HCT116 (cell line): ENCODE measurements around the gene PFKFB2. TPM values are rescaled to one million over a fixed set of nuclear protein-coding genes. Genes with fewer than 3 reads are reported as not detected.
A peak's percentile ranks its signal among the peaks of the same experiment; 100 is the strongest.

Source experiments
- ATAC-seq: fragments of 200-7000 bp; cut with Tn5 transposase; 2 replicates; pipeline ENCODE4 v1.9.1; 2020; ENCODE audit warnings: mild to moderate bottlenecking, moderate library complexity
- BruUV-seq: library from RNA; stranded (reverse); fragments of 400-500 nt; replicated peaks from 2 replicates; lab custom pipeline; 2021; lab: Mats Ljungman, UMichigan
- CTCF ChIA-PET: fragments of 300-600 bp; sonication (Branson Sonifier 250); formaldehyde crosslinking; loops from one replicate; lab custom pipeline; 2021; ENCODE audit warnings: antibody characterized with exemption; lab: Charles Lee
- POLR2A ChIA-PET: fragments of 300-600, 350-600 bp; sonication (Branson Sonifier 250); formaldehyde crosslinking; loops from one replicate; lab custom pipeline; 2021; ENCODE audit warnings: antibody characterized with exemption; lab: Charles Lee
- RAD21 ChIA-PET, 2 experiments: fragments of 300-600 bp; sonication (Branson Sonifier 250); formaldehyde crosslinking; loops; one replicate each; lab custom pipeline; 2023; ENCODE audit warnings: low total read pairs in 2 of 2; ENCODE audit not compliant: uncharacterized antibody in 2 of 2, unreplicated experiment in 2 of 2, low non-redundant PET in 1 of 2; lab: Charles Lee
- DNase-seq: peaks from one replicate; pipeline ENCODE4 v3.0.0-alpha.2; 2010; ENCODE audit warnings: low read depth, low spot score
- H2AFZ ChIP-seq: fragments of 200-600 bp; shearing (Covaris generic), sonication (generic); 2 replicates; pipeline ENCODE4 v1.6.1; 2017; ENCODE audit warnings: low read depth, mixed run types, mixed read lengths, antibody characterized with exemption, low read length; ENCODE audit not compliant: poor library complexity, severe bottlenecking
- H3K27ac ChIP-seq: 2 replicates; pipeline ENCODE4 v1.5.1; 2012; ENCODE audit warnings: low read depth, low read length
- H3K27me3 ChIP-seq: fragments of 200-600 bp; sonication (generic); 2 replicates; pipeline ENCODE4 v1.6.1; 2016; ENCODE audit warnings: mixed run types, low read length, mixed read lengths; ENCODE audit not compliant: insufficient read depth
- H3K36me3 ChIP-seq, 2 experiments: fragments of 200-500 bp in 1 of 2; fragments of 200-600 bp in 1 of 2; sonication (Bioruptor generic) in 1 of 2; sonication (generic) in 1 of 2; 2 replicates each; pipeline versions ENCODE4 v1.5.1 to v1.6.1; 2014 to 2016; ENCODE audit warnings: low read length in 2 of 2, inconsistent platforms in 1 of 2, mixed read lengths in 1 of 2, mixed run types in 1 of 2; ENCODE audit not compliant: insufficient read depth in 2 of 2, control insufficient read depth in 1 of 2
- H3K4me1 ChIP-seq, 2 experiments: fragments of 200-600 bp in 1 of 2; sonication (generic) in 1 of 2; 2 replicates each; pipeline versions ENCODE4 v1.5.1 to v1.6.1; 2012 to 2017; ENCODE audit warnings: low read length in 2 of 2, inconsistent platforms in 1 of 2, mild to moderate bottlenecking in 1 of 2, mixed read lengths in 1 of 2, mixed run types in 1 of 2, moderate library complexity in 1 of 2; ENCODE audit not compliant: insufficient read depth in 2 of 2, control insufficient read depth in 1 of 2
- H3K4me2 ChIP-seq: fragments of 200-600 bp; sonication (generic); 2 replicates; pipeline ENCODE4 v1.6.1; 2017; ENCODE audit warnings: mixed run types, low read length, mixed read lengths
- H3K4me3 ChIP-seq, 2 experiments: fragments of 200-600 bp in 1 of 2; sonication (generic) in 1 of 2; replicated peaks in 1 of 2; 2 replicates each; pipeline ENCODE4 v1.5.1; 2011 to 2016; ENCODE audit warnings: low read length in 2 of 2, control low read depth in 1 of 2, low read depth in 1 of 2, mild to moderate bottlenecking in 1 of 2, mixed read lengths in 1 of 2, mixed run types in 1 of 2
- H3K79me2 ChIP-seq: fragments of 200-600 bp; sonication (generic); 2 replicates; pipeline ENCODE4 v1.6.1; 2017; ENCODE audit warnings: mild to moderate bottlenecking, mixed run types, low read length, moderate library complexity, mixed read lengths; ENCODE audit not compliant: insufficient read depth
- H3K9ac ChIP-seq: fragments of 200-600 bp; sonication (generic); 2 replicates; pipeline ENCODE4 v1.6.1; 2016; ENCODE audit warnings: low read length, mixed read lengths
- H3K9me2 ChIP-seq: fragments of 200-600 bp; sonication (generic), shearing (Covaris generic); 2 replicates; pipeline ENCODE4 v1.6.1; 2017; ENCODE audit warnings: mixed run types, mild to moderate bottlenecking, moderate library complexity; ENCODE audit not compliant: insufficient read depth
- H3K9me3 ChIP-seq, 2 experiments: fragments of 200-500 bp in 1 of 2; fragments of 200-600 bp in 1 of 2; sonication (Bioruptor generic) in 1 of 2; sonication (generic) in 1 of 2; 2 replicates each; pipeline ENCODE4 v1.6.1; 2014 to 2017; ENCODE audit warnings: low read length in 2 of 2, mixed read lengths in 2 of 2, inconsistent platforms in 1 of 2, low read depth in 1 of 2, mild to moderate bottlenecking in 1 of 2, mixed run types in 1 of 2, moderate library complexity in 1 of 2; ENCODE audit not compliant: control insufficient read depth in 1 of 2, insufficient read depth in 1 of 2
- H4K20me1 ChIP-seq: fragments of 200-600 bp; sonication (generic), shearing (Covaris generic); 2 replicates; pipeline ENCODE4 v1.6.1; 2017; ENCODE audit warnings: mixed run types, mild to moderate bottlenecking, moderate library complexity; ENCODE audit not compliant: insufficient read depth
- ATF3 ChIP-seq: IDR thresholded peaks from 2 replicates; pipeline ENCODE4 v1.6.1; 2012
- CEBPB ChIP-seq: IDR thresholded peaks from 2 replicates; pipeline ENCODE4 v1.6.1; 2012; ENCODE audit warnings: low read depth
- ELF1 ChIP-seq: IDR thresholded peaks from 2 replicates; pipeline ENCODE4 v1.6.1; 2012; ENCODE audit warnings: low read depth, borderline replicate concordance
- EZH2phosphoT487 ChIP-seq: fragments of 200-600 bp; IDR thresholded peaks from 2 replicates; pipeline ENCODE4 v1.6.1; 2018; ENCODE audit warnings: antibody characterized with exemption, borderline replicate concordance
- FOSL1 ChIP-seq: IDR thresholded peaks from 2 replicates; pipeline ENCODE4 v1.6.1; 2012; ENCODE audit warnings: low read depth
- JUND ChIP-seq: IDR thresholded peaks from 2 replicates; pipeline ENCODE4 v1.6.1; 2012
- MAX ChIP-seq: IDR thresholded peaks from 2 replicates; pipeline ENCODE4 v1.6.1; 2012
- POLR2A ChIP-seq: IDR thresholded peaks from 2 replicates; pipeline ENCODE4 v1.7.0; 2011; ENCODE audit warnings: borderline replicate concordance; ENCODE audit not compliant: insufficient read depth, insufficient read length; ENCODE audit errors: extremely low read depth
- POLR2AphosphoS5 ChIP-seq: IDR thresholded peaks from 2 replicates; pipeline ENCODE4 v1.6.1; 2011; ENCODE audit warnings: mild to moderate bottlenecking, low read depth, low read length, moderate library complexity
- RAD21 ChIP-seq: IDR thresholded peaks from 2 replicates; pipeline ENCODE4 v1.6.1; 2012; ENCODE audit warnings: low read depth, mild to moderate bottlenecking
- REST ChIP-seq: IDR thresholded peaks from 2 replicates; pipeline ENCODE4 v1.6.1; 2012; ENCODE audit warnings: low read depth
- SRF ChIP-seq: IDR thresholded peaks from 2 replicates; pipeline ENCODE4 v1.6.1; 2012; ENCODE audit warnings: low read depth
- TCF7L2 ChIP-seq: IDR thresholded peaks from 2 replicates; pipeline ENCODE4 v1.7.0; 2011; ENCODE audit warnings: borderline replicate concordance, inconsistent platforms; ENCODE audit not compliant: insufficient read depth, insufficient read length; ENCODE audit errors: extremely low read depth
- YY1 ChIP-seq: IDR thresholded peaks from 2 replicates; pipeline ENCODE4 v1.6.1; 2011; ENCODE audit warnings: low read length, low read depth, moderate library complexity, mild to moderate bottlenecking; ENCODE audit not compliant: insufficient replicate concordance; ENCODE audit errors: extremely low read depth
- ZBTB33 ChIP-seq: IDR thresholded peaks from 2 replicates; pipeline ENCODE4 v1.6.1; 2011; ENCODE audit warnings: mild to moderate bottlenecking, low read length, moderate library complexity; ENCODE audit not compliant: insufficient replicate concordance; ENCODE audit errors: extremely low read depth
- ZFX ChIP-seq: fragments of 450-650 bp; IDR thresholded peaks from 2 replicates; pipeline ENCODE4 v1.6.1; 2017
- ZNF274 ChIP-seq: fragments of 200-500 bp; sonication (Bioruptor generic); IDR thresholded peaks from 2 replicates; pipeline ENCODE4 v1.6.1; 2014; ENCODE audit warnings: mild to moderate bottlenecking, low read depth, low read length, inconsistent platforms
- intact Hi-C: fragments of 100-400 bp; cut with micrococcal nuclease; formaldehyde crosslinking; loops from 2 replicates; pipeline ENCODE4 v1.10.0; 2022
- total RNA-seq: library from RNA; stranded (reverse); gene quantifications from one replicate; pipeline ENCODE4 v1.2.1, GENCODE V29; 2021; ENCODE audit not compliant: unreplicated experiment

The PFKFB2 gene
- total RNA-seq, 1 experiment from 2014 or later = 13.9 TPM

- H3K9me2 ChIP-seq = no peaks in the 10 kb centered on the region; the same call in 1 of the 2 replicates
- no peaks in the 10 kb centered on the region for H4K20me1 ChIP-seq
- H3K4me2 ChIP-seq = no peak overlapping the region
- no peak for TF ChIP-seq ZFX
- TF ChIP-seq RAD21 = no peak
- no peak for TF ChIP-seq FOSL1
- TF ChIP-seq ELF1 = no peak
- no peak for TF ChIP-seq POLR2AphosphoS5
- no peak for TF ChIP-seq SRF
- no peak for TF ChIP-seq CEBPB
- TF ChIP-seq TCF7L2 = no peak
- TF ChIP-seq ZBTB33 = no peak
- no peak for TF ChIP-seq JUND
- no peak for TF ChIP-seq ZNF274
- TF ChIP-seq POLR2A = no peak
- TF ChIP-seq EZH2phosphoT487 = no peak
- no peak for TF ChIP-seq ATF3
- no peak for TF ChIP-seq YY1
- no peak for TF ChIP-seq MAX
- no peak for TF ChIP-seq REST
- H3K36me3 ChIP-seq = no peaks in the 10 kb centered on the region
- H3K27ac ChIP-seq = no peak overlapping the region
- no peak for DNase-seq
- ChIA-PET POLR2A (interaction anchor here (0.8 kb wide), 1 partner anchor 237 kb away, joined by 4 read pairs; the partner anchor contains the start of gene CD55), RAD21 (interaction anchor here (1.0 to 1.9 kb wide), 3 partner anchors 175 to 321 kb away, joined by 3 to 12 read pairs (median 4); no protein-coding TSS in a partner anchor), CTCF (interaction anchor here (0.6 to 4.8 kb wide), 15 partner anchors 10 to 614 kb away, joined by 3 to 49 read pairs (median 3); partner anchors contain the start of genes C4BPA, CR2 and YOD1)
- H2AFZ ChIP-seq = peak overlapping the region; percentile 25
- peak; percentile 32 for ATAC-seq
- BruUV-seq = no TSS peak
- H3K4me1 ChIP-seq = peaks cover 0 to 4% of the 10 kb centered on the region in 2 experiments; a peak in 2 of 4 replicates
- 0 out of 2 replicates have a peak, but pooled peaks cover 3% of the 10 kb centered on the region for H3K27me3 ChIP-seq
- H3K9me3 ChIP-seq = no peaks in the 10 kb centered on the region
- no peak overlapping the region for H3K9ac ChIP-seq
- intact Hi-C loops = loop anchor here (1.0 to 10.0 kb wide), 3 partner anchors 321 to 591 kb away; no protein-coding TSS in a partner anchor
- H3K4me3 ChIP-seq = no peak overlapping the region
- H3K79me2 ChIP-seq = no peaks in the 10 kb centered on the region
Observed at GRCh38 chr1:207084232-207084631, 31.2 kb downstream of the PFKFB2 start.
